ENCODE data around the gene CAPZB. TPM values are rescaled to one million over a fixed set of nuclear protein-coding genes. Genes with fewer than 3 reads are reported as not detected.
A peak's percentile ranks its signal among the peaks of the same experiment; 100 is the strongest.

CAPZB gene
- total and polyA plus RNA-seq, 7 donors, result 128 to 454 (median 214) TPM

DNA sequence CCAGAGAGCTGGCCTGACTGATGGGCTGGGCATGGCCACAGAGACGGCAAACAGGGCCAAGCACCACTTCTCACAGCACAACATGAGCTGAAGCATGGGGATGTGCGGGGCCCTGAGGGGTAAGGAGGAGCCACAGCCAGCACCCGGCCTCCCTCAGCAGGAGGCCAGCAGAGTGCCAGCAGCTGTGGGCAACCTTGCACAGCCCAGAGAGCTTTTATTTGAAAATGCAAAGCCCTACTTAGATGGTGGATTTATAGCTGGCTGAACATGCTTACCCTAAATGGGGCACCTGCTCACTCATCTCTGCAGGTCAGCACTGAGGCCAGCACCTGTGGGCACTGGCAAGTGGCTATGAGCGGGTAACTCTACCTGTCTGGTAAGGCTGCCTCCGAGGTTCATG, 129.1 kb downstream of the CAPZB start:
- Histone ChIP-seq H3K36me3 (peaks cover 21 to 60% (median 33%) of the 10 kb centered on the region in 4 donors), H3K27ac (no peak overlapping the region), H3K4me1 (peaks cover 0 to 47% (median 45%) of the 10 kb centered on the region in 4 donors), H3K27me3 (no peaks in the 10 kb centered on the region), H3K9me3 (no peaks in the 10 kb centered on the region), H3K4me3 (no peak overlapping the region)
- TF ChIP-seq, protein P1, sequence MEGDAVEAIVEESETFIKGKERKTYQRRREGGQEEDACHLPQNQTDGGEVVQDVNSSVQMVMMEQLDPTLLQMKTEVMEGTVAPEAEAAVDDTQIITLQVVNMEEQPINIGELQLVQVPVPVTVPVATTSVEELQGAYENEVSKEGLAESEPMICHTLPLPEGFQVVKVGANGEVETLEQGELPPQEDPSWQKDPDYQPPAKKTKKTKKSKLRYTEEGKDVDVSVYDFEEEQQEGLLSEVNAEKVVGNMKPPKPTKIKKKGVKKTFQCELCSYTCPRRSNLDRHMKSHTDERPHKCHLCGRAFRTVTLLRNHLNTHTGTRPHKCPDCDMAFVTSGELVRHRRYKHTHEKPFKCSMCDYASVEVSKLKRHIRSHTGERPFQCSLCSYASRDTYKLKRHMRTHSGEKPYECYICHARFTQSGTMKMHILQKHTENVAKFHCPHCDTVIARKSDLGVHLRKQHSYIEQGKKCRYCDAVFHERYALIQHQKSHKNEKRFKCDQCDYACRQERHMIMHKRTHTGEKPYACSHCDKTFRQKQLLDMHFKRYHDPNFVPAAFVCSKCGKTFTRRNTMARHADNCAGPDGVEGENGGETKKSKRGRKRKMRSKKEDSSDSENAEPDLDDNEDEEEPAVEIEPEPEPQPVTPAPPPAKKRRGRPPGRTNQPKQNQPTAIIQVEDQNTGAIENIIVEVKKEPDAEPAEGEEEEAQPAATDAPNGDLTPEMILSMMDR (IDR thresholded peaks at IDR 0.05), result no peak
- TF ChIP-seq POLR2A (IDR thresholded peaks at IDR 0.05), result no peak
- no peak for TF ChIP-seq POLR2AphosphoS5 (IDR thresholded peaks at IDR 0.05)
- TF ChIP-seq EP300 (IDR thresholded peaks at IDR 0.05), result no peak
- 88 to 94% methylated on average over 5 of the region's 5 CpGs for WGBS, 2 donors
- intact Hi-C loops (cut with DNase I), result no loop called here
- no peak for DNase-seq

DNA sequence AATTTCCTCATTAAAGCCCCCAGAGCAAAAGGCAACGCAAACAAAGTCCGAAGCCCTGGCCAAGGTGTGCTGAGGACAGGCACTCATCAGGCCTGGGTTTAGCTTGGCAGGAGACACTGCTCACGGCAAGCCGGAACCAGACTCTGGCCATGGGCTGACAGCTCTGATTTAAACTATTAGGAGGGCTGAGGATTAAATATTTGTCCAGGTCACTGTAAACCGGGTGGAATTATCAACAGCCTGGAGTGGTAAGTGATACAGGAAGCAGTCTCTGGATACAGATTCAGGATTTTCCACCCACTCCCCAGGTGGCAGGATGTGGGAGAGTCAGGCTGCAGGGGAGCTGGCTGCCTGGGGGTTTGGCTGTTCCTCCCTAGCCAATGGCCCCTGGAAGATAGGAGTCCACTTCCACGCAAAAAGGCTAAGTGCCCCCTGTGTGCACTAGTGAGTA, 130.8 kb downstream of the CAPZB start:
- H3K27ac ChIP-seq, result peak overlapping the region in 2 of 4 donors; percentile 6 to 36

DNA sequence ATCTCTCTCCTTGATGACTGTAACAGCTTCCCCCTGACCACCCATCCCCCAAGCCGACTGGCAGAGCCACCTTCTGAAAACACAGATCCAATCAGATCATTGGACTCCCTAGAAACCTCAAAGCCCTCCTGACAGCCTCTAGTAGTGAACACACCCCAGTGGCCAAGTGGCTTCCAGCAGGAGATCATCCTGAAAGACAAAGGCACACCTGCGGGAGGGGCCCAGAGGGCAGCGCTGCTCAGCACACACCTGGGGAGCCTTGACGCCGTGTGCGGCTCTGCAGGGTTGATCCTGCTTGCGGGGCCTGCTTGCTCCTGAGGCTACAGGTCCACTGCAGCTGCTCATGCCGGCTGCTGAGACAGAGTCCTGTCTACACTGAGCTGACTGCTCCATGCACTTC, 131.7 kb downstream of the CAPZB start:
- no peaks in the 10 kb centered on the region for H3K27me3 ChIP-seq
- WGBS, 2 donors, result 39 to 72% methylated on average over 8 of the region's 8 CpGs
- H3K27ac ChIP-seq, result peak overlapping the region in 3 of 4 donors; percentile 69 to 73 (median 69)

More for the DNA sequence above, 130.8 kb downstream of the CAPZB start:
- Histone ChIP-seq H3K4me1 (peaks cover 0 to 36% (median 33%) of the 10 kb centered on the region in 4 donors), H3K27me3 (no peaks in the 10 kb centered on the region), H3K4me3 (no peak overlapping the region), H3K36me3 (peaks cover 28 to 72% (median 39%) of the 10 kb centered on the region in 4 donors), H3K9me3 (no peaks in the 10 kb centered on the region)
- WGBS, 2 donors, result 89 to 90% methylated on average over 6 of the region's 6 CpGs
- intact Hi-C loops (cut with DNase I), result loop anchor here (5.0 kb wide), 1 partner anchor 33 kb away; no protein-coding TSS in a partner anchor
- DNase-seq, result no peak
- TF ChIP-seq, protein P1 (IDR thresholded peaks at IDR 0.05), result no peak
- TF ChIP-seq POLR2AphosphoS5 (IDR thresholded peaks at IDR 0.05), result peak in 1 of 4 donors; percentile 11
- TF ChIP-seq EP300 (IDR thresholded peaks at IDR 0.05), result no peak

DNA sequence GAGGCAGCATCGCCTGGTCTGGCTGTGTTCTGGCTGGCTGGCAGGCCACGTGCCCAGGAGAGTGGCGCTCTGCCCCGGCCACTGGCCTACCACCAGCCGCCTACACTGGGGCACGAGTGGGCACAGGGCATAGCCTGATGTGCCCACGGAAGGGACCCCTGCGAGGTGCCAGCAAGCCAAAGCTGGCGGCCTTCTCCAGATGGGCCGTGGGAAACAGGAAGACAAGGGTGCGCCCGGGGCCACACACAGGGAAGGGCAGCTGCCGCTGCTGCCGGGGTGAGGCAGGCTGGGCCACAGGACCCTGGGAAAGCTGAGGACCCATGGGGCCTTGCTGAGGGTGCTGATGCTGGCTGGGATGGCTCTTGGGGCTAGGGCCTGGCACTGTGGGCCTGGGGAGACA, 132.5 kb downstream of the CAPZB start:
- no peaks in the 10 kb centered on the region for H3K9me3 ChIP-seq
- H3K27ac ChIP-seq, result peak overlapping the region; percentile 62 to 73 (median 69)
- intact Hi-C loops (cut with DNase I), result loop anchor here (5.0 kb wide), 1 partner anchor 34 kb away; no protein-coding TSS in a partner anchor
- WGBS, 2 donors, result 91 to 92% methylated on average over 14 of the region's 14 CpGs
- H3K4me1 ChIP-seq, result peaks cover 0 to 49% (median 41%) of the 10 kb centered on the region in 4 donors
- TF ChIP-seq EP300 (IDR thresholded peaks at IDR 0.05) (no peak), POLR2A (IDR thresholded peaks at IDR 0.05) (no peak), POLR2AphosphoS5 (IDR thresholded peaks at IDR 0.05) (no peak)
- TF ChIP-seq, protein P1 (IDR thresholded peaks at IDR 0.05), result no peak
- no peak overlapping the region for H3K4me3 ChIP-seq
- no peaks in the 10 kb centered on the region for H3K27me3 ChIP-seq
- DNase-seq, result no peak
- H3K36me3 ChIP-seq, result peaks cover 33 to 77% (median 43%) of the 10 kb centered on the region in 4 donors

More for the DNA sequence above, 131.7 kb downstream of the CAPZB start:
- intact Hi-C loops (cut with DNase I), result loop anchor here (5.0 kb wide), 1 partner anchor 34 kb away; no protein-coding TSS in a partner anchor
- no peak for DNase-seq
- H3K4me1 ChIP-seq, result peaks cover 0 to 43% (median 35%) of the 10 kb centered on the region in 4 donors
- H3K9me3 ChIP-seq, result no peaks in the 10 kb centered on the region
- TF ChIP-seq POLR2AphosphoS5 (IDR thresholded peaks at IDR 0.05) (no peak), EP300 (IDR thresholded peaks at IDR 0.05) (no peak), POLR2A (IDR thresholded peaks at IDR 0.05) (no peak)
- TF ChIP-seq, protein P1 (IDR thresholded peaks at IDR 0.05), result no peak
- H3K36me3 ChIP-seq, result peaks cover 33 to 77% (median 43%) of the 10 kb centered on the region in 4 donors
- H3K4me3 ChIP-seq, result no peak overlapping the region

Data from sigmoid colon (tissue), 7 donors.